Natural killer cell treated with Interleukin-12 subunit alpha and Interleukin-12 subunit beta and Interleukin-15 and Interleukin-18, amount 100 ng/mL, for 72 hours (primary cell): ENCODE measurements around the gene COL25A1. TPM values are rescaled to one million over a fixed set of nuclear protein-coding genes. Genes with fewer than 3 reads are reported as not detected.

ENCODE experiments used
- ATAC-seq, 2 donors: fragments of 150-1000 bp; cut with Tn5 transposase in 1 of 2; sonication (Bioruptor Pico), chemical (Tn5 transposase) in 1 of 2; 2 replicates each; pipeline ENCODE4 v1.10.0; 2021
- DNase-seq: peaks from one replicate; pipeline ENCODE4 v3.0.0; 2022; ENCODE audit warnings: low spot score
- H3K27ac Mint-ChIP-seq, 2 donors: 1 replicate in 1 of 2; 2 replicates in 1 of 2; pipeline ENCODE4 v1.8.0; 2022; ENCODE audit warnings: mixed read lengths in 2 of 2, mild to moderate bottlenecking in 1 of 2, moderate library complexity in 1 of 2
- H3K27me3 Mint-ChIP-seq, 2 donors: 1 replicate in 1 of 2; 2 replicates in 1 of 2; pipeline ENCODE4 v1.8.0; 2022; ENCODE audit warnings: mixed read lengths in 2 of 2
- H3K36me3 Mint-ChIP-seq: one replicate; pipeline ENCODE4 v1.8.0; 2022; ENCODE audit warnings: mixed read lengths
- H3K4me1 Mint-ChIP-seq, 2 donors: 1 replicate in 1 of 2; 2 replicates in 1 of 2; pipeline ENCODE4 v1.8.0; 2022; ENCODE audit warnings: low read depth in 2 of 2, mixed read lengths in 2 of 2, mild to moderate bottlenecking in 1 of 2
- H3K4me3 Mint-ChIP-seq: one replicate; pipeline ENCODE4 v1.8.0; 2022; ENCODE audit warnings: mixed read lengths
- H3K9me3 Mint-ChIP-seq: 2 replicates; pipeline ENCODE4 v1.8.0; 2022; ENCODE audit warnings: mixed read lengths
- total RNA-seq, 2 donors: library from RNA; stranded (reverse); gene quantifications; one replicate each; pipeline ENCODE4 v1.2.3, GENCODE V29; 2022

COL25A1 gene
- total RNA-seq, 2 donors from 2014 or later, result not detected

- ATAC-seq, result no peak
- Mint-ChIP-seq H3K9me3 (no peaks in the 10 kb centered on the region), H3K27me3 (no peaks in the 10 kb centered on the region), H3K27ac (no peak overlapping the region), H3K36me3 (no peaks in the 10 kb centered on the region), H3K4me3 (no peak overlapping the region), H3K4me1 (no peaks in the 10 kb centered on the region)
- no peak for DNase-seq
Measured at GRCh38 chr4:109051054-109051453, 251.4 kb downstream of the COL25A1 start.

GRCh38 chr4:109049926-109050325 is 252.5 kb downstream of the COL25A1 start:
- Mint-ChIP-seq H3K4me1 (no peaks in the 10 kb centered on the region), H3K27me3 (no peaks in the 10 kb centered on the region), H3K9me3 (no peaks in the 10 kb centered on the region), H3K4me3 (no peak overlapping the region), H3K27ac (no peak overlapping the region), H3K36me3 (no peaks in the 10 kb centered on the region)
- no peak for DNase-seq
- no peak for ATAC-seq

DNA sequence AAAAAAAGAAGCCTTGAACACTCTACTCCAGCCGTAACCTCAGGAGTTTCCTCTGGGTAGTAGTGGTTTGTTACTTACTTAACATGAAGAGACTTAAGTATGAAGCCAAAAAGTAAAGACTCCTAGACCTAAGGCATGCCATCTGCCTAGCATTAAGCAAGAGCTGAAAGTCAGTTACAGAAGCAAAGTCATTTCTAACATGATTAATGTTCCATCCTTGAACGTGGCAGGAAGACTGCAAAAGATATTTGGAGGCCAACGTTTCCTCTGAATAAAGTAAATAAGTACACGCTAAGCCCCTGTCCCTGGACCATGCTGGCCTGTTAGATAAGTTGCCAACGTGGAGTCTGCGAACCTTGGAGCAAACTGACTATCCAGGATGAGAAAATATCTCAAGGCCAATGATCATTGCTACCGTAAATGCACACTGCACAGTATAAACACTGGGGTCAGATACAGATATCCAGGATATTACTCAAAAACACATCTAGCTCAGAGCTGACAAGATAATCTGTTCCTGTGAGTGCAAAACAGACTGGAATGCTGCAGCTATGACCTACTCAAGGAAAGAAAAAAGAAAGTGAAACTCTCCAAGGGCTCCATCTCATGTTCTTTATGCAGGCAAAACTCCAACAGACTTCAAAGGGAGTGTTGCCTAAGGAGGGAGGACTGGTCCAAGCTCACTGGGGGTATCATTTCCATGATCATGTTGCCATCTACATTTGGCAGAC is 255.8 kb downstream of the COL25A1 start:
- Mint-ChIP-seq H3K9me3 (no peaks in the 10 kb centered on the region), H3K27ac (no peak overlapping the region), H3K27me3 (no peaks in the 10 kb centered on the region), H3K4me1 (no peaks in the 10 kb centered on the region), H3K4me3 (no peak overlapping the region), H3K36me3 (no peaks in the 10 kb centered on the region)
- no peak for ATAC-seq
- no peak for DNase-seq

GRCh38 chr4:109044431-109044830 is 258.0 kb downstream of the COL25A1 start:
- Mint-ChIP-seq H3K36me3 (no peaks in the 10 kb centered on the region), H3K27ac (no peak overlapping the region), H3K27me3 (peaks cover 0 to 3% of the 10 kb centered on the region in 2 donors), H3K4me1 (no peaks in the 10 kb centered on the region), H3K9me3 (no peaks in the 10 kb centered on the region), H3K4me3 (no peak overlapping the region)
- DNase-seq (no peak), ATAC-seq (no peak)

GRCh38 chr4:109043286-109043685 is 259.2 kb downstream of the COL25A1 start:
- peaks cover 7% of the 10 kb centered on the region for H3K9me3 Mint-ChIP-seq
- no peaks in the 10 kb centered on the region for H3K4me1 Mint-ChIP-seq
- ATAC-seq (no peak), DNase-seq (no peak)
- no peaks in the 10 kb centered on the region for H3K36me3 Mint-ChIP-seq
- peaks cover 4 to 13% of the 10 kb centered on the region in 2 donors for H3K27me3 Mint-ChIP-seq
- no peak overlapping the region for H3K4me3 Mint-ChIP-seq
- no peak overlapping the region for H3K27ac Mint-ChIP-seq

- peaks cover 7% of the 10 kb centered on the region for H3K9me3 Mint-ChIP-seq
- H3K36me3 Mint-ChIP-seq, result no peaks in the 10 kb centered on the region
- DNase-seq (no peak), ATAC-seq (no peak)
- peaks cover 4 to 13% of the 10 kb centered on the region in 2 donors for H3K27me3 Mint-ChIP-seq
- H3K4me1 Mint-ChIP-seq, result no peaks in the 10 kb centered on the region
- H3K4me3 Mint-ChIP-seq, result no peak overlapping the region
- H3K27ac Mint-ChIP-seq, result no peak overlapping the region
Measured at GRCh38 chr4:109041463-109042360, 260.7 kb downstream of the COL25A1 start.

- H3K4me1 Mint-ChIP-seq, result no peaks in the 10 kb centered on the region
- ATAC-seq (no peak), DNase-seq (no peak)
- no peak overlapping the region for H3K27ac Mint-ChIP-seq
- H3K4me3 Mint-ChIP-seq, result no peak overlapping the region
- no peaks in the 10 kb centered on the region for H3K36me3 Mint-ChIP-seq
- peaks cover 7% of the 10 kb centered on the region for H3K9me3 Mint-ChIP-seq
- peaks cover 4 to 13% of the 10 kb centered on the region in 2 donors for H3K27me3 Mint-ChIP-seq
Measured at GRCh38 chr4:109040441-109040840, 262.0 kb downstream of the COL25A1 start.

- no peak overlapping the region for H3K4me3 Mint-ChIP-seq
- H3K27me3 Mint-ChIP-seq, result peaks cover 4 to 13% of the 10 kb centered on the region in 2 donors
- no peak for ATAC-seq
- no peak for DNase-seq
- no peaks in the 10 kb centered on the region for H3K36me3 Mint-ChIP-seq
- peaks cover 7% of the 10 kb centered on the region for H3K9me3 Mint-ChIP-seq
- H3K27ac Mint-ChIP-seq, result no peak overlapping the region
- H3K4me1 Mint-ChIP-seq, result no peaks in the 10 kb centered on the region
Measured at GRCh38 chr4:109037026-109037425, 265.4 kb downstream of the COL25A1 start.

DNA sequence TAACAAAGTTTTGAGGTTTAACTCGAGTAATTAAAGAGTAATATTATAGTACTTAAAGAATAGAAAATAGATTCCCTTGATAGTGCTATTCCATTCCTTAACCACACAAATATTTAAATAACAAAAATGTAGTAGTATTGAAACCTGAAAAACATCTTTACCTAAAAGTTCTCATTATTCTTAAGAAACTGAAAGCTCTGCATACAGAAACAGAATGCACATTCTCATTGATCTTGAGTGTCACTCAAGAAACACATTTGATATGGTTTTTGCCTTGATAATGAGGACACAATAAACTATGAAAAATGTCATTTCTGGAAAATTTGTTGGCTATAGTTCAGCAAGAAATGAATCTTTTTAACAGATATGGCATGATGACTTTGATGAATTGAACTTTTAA is 268.5 kb downstream of the COL25A1 start:
- H3K4me1 Mint-ChIP-seq, result no peaks in the 10 kb centered on the region
- no peak overlapping the region for H3K27ac Mint-ChIP-seq
- H3K4me3 Mint-ChIP-seq, result no peak overlapping the region
- peaks cover 3 to 5% of the 10 kb centered on the region in 2 donors for H3K27me3 Mint-ChIP-seq
- H3K36me3 Mint-ChIP-seq, result no peaks in the 10 kb centered on the region
- H3K9me3 Mint-ChIP-seq, result peaks cover 3% of the 10 kb centered on the region
- ATAC-seq, result no peak
- no peak for DNase-seq

DNA sequence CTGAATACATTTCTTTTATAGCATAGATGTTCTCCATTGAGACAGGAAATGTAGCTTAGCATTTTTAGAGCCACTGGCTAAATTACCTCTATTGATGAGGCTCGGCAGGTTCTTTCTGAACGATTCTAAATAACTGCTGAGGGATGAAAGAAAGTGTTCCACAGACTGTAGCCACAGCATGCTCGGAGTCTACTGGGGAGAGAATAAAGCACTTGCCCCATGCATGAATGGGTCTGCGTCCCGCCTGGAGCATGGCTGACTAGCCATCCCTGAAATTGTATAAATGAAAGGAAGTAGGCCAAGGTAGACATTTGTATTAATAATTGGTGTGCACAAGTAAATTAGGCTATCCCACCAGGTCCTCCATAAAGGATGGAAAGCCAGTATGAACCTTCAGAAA is 269.8 kb downstream of the COL25A1 start:
- H3K27ac Mint-ChIP-seq, result no peak overlapping the region
- H3K4me3 Mint-ChIP-seq, result no peak overlapping the region
- no peaks in the 10 kb centered on the region for H3K4me1 Mint-ChIP-seq
- H3K27me3 Mint-ChIP-seq, result no peaks in the 10 kb centered on the region
- no peaks in the 10 kb centered on the region for H3K36me3 Mint-ChIP-seq
- H3K9me3 Mint-ChIP-seq, result no peaks in the 10 kb centered on the region
- DNase-seq (no peak), ATAC-seq (no peak)

GRCh38 chr4:109029987-109030386 is 272.5 kb downstream of the COL25A1 start:
- H3K27ac Mint-ChIP-seq, result no peak overlapping the region
- ATAC-seq (no peak), DNase-seq (no peak)
- no peaks in the 10 kb centered on the region for H3K36me3 Mint-ChIP-seq
- H3K27me3 Mint-ChIP-seq, result no peaks in the 10 kb centered on the region
- no peaks in the 10 kb centered on the region for H3K4me1 Mint-ChIP-seq
- no peaks in the 10 kb centered on the region for H3K9me3 Mint-ChIP-seq
- no peak overlapping the region for H3K4me3 Mint-ChIP-seq

DNA sequence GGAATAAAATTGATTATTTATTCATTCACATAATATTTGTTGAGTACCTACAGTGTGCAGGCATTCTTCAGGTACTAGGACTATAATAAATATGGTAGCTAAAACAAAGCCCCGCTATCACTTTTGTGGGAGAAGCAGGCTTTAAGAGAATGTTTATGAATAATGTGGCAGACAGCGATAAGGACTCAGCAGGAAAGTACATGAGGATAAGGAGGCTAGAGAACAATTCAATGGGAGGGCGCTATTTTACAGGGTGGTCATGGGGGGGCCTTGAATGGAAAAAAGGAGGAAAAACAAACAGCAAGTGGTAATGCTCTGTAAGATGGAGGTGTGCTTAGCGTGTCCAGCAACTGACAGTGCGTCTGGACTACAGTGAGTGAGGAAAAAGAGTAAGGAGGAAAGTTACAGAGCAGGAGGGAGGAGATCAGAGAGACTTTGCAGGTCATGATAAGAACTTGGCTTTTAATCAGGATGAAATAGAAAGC is 275.4 kb downstream of the COL25A1 start:
- Mint-ChIP-seq H3K4me1 (no peaks in the 10 kb centered on the region), H3K27ac (no peak overlapping the region), H3K36me3 (peaks cover 3% of the 10 kb centered on the region)

DNA sequence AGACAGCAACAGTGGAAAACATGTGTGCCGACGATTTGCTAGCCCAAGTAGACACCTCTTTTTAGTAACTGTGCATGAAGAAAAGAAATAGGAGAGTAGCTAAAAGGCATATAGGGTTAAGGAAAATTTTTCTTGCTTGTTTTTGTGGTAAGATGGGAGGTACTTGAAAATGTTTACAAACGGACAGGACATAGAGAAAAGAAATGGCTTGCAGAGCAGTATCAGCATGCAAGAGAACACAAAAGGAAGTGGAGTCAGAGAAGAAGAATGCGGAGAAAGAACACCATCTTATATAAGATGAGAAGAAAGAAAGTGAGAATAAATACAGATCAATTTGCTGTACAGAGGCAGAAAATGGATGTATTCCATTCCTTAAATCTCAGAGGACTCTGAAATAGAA is 275.9 kb downstream of the COL25A1 start:
- Mint-ChIP-seq H3K36me3 (peaks cover 5% of the 10 kb centered on the region), H3K27me3 (no peaks in the 10 kb centered on the region), H3K27ac (no peak overlapping the region), H3K4me3 (no peak overlapping the region), H3K4me1 (no peaks in the 10 kb centered on the region), H3K9me3 (peaks cover 8% of the 10 kb centered on the region)
- ATAC-seq (no peak), DNase-seq (no peak)

More for the DNA sequence above, 275.4 kb downstream of the COL25A1 start:
- peaks cover 6% of the 10 kb centered on the region for H3K9me3 Mint-ChIP-seq
- no peak for ATAC-seq
- no peak overlapping the region for H3K4me3 Mint-ChIP-seq
- no peaks in the 10 kb centered on the region for H3K27me3 Mint-ChIP-seq
- DNase-seq, result no peak

- ATAC-seq (no peak), DNase-seq (no peak)
- H3K9me3 Mint-ChIP-seq, result peaks cover 12% of the 10 kb centered on the region
- peaks cover 5% of the 10 kb centered on the region for H3K36me3 Mint-ChIP-seq
- no peaks in the 10 kb centered on the region for H3K4me1 Mint-ChIP-seq
- no peaks in the 10 kb centered on the region for H3K27me3 Mint-ChIP-seq
- no peak overlapping the region for H3K27ac Mint-ChIP-seq
- H3K4me3 Mint-ChIP-seq, result no peak overlapping the region
Measured at GRCh38 chr4:109025471-109026076, 276.9 kb downstream of the COL25A1 start.
